Right renal pelvis (tissue), 4 donors: Measurements from ENCODE around the gene EPS15. TPM values are rescaled to one million over a fixed set of nuclear protein-coding genes. Genes with fewer than 3 reads are reported as not detected.
"Not testable (repeated sequence)": the region's sequence is repeated elsewhere in the genome, so short reads cannot be mapped to it uniquely, and the experiment has no call there.

Source experiments
- DNase-seq, 4 donors: peaks; one replicate each; pipeline ENCODE4 v3.0.0-alpha.2; 2013; ENCODE audit warnings: low read depth in 4 of 4, low spot score in 3 of 4, missing footprints in 1 of 4
- polyA plus RNA-seq, 4 donors: library from polyadenylated mRNA; unstranded; fragments of 120-200 nt; gene quantifications; one replicate each; pipeline ENCODE4 v1.2.1, GENCODE V29; 2013; ENCODE audit not compliant: insufficient read length in 4 of 4

EPS15 gene
- polyA plus RNA-seq, 4 donors: 37.5 to 50.8 (median 45.6) TPM

DNA sequence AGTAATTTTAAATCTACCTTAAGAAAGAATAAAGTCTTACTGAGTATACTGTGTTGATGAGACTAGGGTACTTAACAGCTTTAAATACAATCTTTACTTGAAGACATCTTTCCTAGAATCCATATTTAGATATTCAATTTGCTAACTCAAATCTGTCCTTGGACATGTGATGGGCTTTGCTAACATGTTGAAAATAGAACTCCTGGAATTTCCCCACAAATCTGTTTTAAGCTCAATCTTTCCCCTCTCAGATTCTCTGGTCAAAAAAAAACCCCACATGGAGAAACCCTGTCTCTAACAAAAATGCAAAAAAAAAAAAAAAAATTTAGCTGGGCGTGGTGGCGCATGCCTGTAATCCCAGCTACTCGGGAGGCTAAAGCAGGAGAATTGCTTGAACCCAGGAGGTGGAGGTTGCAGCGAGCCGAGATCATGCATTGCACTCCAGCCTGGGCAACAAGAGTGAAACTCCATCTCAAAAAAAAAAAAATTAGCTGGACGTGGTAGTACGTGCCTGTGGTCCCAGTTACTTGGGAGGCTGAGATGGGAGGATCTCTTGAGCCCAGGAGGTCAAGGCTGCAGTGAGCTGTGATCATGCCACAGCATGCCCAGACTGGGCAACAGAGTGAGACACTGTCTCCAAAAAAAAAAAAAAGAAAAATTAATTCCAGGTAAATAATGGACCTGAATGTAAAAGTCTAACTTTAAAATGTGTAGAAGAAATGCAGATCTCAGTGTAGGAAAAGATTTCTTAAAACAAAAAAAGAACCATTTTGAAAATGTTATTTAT, 109.1 kb downstream of the EPS15 start:
- not testable (repeated sequence) for DNase-seq

GRCh38 chr1:51392241-51392640, 126.8 kb downstream of the EPS15 start:
- no peak for DNase-seq

GRCh38 chr1:51390641-51391040, 128.4 kb downstream of the EPS15 start:
- DNase-seq: not testable (repeated sequence)

DNA sequence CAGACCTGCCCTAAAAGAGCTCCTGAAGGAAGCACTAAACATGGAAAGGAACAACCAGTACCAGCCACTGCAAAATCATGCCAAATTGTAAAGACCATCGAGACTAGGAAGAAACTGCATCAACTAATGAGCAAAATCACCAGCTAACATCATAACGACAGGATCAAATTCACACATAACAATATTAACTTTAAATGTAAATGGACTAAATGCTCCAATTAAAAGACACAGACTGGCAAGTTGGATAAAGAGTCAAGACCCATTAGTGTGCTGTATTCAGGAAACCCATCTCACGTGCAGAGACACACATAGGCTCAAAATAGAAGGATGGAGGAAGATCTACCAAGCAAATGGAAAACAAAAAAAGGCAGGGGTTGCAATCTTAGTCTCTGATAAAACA, 131.8 kb downstream of the EPS15 start:
- DNase-seq: not testable (repeated sequence)

- not testable (repeated sequence) for DNase-seq
Observed at GRCh38 chr1:51386259-51386658, 132.8 kb downstream of the EPS15 start.

DNA sequence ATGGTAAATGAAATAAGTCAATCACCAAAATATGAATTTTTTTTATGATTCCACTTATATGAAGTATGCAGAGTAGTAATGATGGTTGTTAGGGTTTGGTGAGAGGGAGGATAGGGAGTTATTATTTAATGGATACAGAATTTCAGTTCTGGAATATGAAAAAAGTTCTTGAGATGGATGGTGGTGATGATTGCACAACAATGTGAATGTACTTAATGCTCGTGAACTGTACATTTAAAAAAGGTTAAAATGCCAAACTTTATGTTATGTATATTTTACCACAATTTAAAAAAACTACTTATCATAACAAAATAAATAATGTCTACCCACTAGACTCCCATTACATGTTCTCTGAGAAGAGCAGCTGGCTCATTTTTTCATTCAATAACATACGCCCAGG, 133.3 kb downstream of the EPS15 start:
- no peak for DNase-seq

GRCh38 chr1:51381964-51382363, 137.1 kb downstream of the EPS15 start:
- no peak for DNase-seq

DNA sequence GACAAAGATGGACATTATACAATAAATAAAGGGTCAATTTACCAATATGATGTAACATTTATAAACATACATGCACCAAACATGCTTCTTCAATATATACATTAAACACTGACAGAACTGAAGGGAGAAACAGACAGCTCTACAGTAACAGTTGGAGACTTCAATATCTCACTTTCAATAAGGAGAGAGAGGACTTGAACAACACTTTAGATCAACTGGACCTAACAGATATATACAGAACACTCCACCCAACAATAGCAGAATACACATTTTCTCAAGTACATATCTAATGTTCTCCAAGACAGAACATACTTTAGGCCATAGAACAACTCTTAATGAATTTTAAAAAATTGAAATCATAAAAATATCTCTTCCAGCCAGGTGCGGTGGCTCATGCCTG, 138.1 kb downstream of the EPS15 start:
- DNase-seq: no peak

- DNase-seq: no peak
Observed at GRCh38 chr1:51378871-51379270, 140.2 kb downstream of the EPS15 start.

- no peak for DNase-seq
Observed at GRCh38 chr1:51373898-51374297, 145.2 kb downstream of the EPS15 start.

GRCh38 chr1:51372561-51372960, 146.5 kb downstream of the EPS15 start:
- DNase-seq: no peak

GRCh38 chr1:51369171-51369570, 149.9 kb downstream of the EPS15 start:
- no peak for DNase-seq

GRCh38 chr1:51365774-51366173, 153.3 kb downstream of the EPS15 start:
- no peak for DNase-seq

GRCh38 chr1:51359879-51360278, 159.2 kb downstream of the EPS15 start:
- DNase-seq: no peak

DNA sequence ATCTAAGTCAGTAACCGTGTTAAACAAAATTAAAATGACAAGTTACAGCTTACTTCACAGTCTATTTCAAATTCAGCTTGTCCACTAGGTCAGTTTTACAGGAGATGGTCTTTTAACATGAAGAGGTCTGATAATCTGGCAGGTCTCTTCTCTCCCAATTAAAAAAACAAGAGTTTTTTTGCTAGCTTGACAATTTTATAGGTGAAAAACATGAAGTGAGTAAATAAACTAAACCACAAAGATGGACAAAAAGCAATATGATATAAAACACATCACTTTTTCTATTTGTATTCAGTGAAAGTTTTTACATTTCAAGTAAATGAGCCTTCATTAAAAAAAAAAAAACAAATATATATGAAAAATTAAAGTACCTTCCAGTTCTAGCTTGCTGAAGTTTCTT, 163.7 kb downstream of the EPS15 start:
- DNase-seq: no peak

DNA sequence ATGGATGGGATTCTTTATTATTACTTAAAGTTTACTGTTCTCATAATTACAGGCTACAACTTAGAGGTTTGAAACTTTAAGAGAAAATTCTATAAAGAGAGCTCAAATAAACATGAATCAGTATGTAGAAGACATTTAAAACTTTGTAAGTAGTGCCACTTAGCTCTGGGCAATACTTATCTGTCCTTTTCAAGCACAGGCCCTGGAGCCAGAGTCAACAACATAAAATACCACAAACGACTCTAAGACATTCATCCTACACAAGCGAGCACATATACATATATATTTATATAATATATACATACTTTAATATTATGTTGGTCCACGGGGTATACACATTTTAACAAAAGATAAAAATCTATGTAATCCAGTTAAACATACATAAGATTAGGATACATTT, 164.7 kb downstream of the EPS15 start:
- DNase-seq: no peak

DNA sequence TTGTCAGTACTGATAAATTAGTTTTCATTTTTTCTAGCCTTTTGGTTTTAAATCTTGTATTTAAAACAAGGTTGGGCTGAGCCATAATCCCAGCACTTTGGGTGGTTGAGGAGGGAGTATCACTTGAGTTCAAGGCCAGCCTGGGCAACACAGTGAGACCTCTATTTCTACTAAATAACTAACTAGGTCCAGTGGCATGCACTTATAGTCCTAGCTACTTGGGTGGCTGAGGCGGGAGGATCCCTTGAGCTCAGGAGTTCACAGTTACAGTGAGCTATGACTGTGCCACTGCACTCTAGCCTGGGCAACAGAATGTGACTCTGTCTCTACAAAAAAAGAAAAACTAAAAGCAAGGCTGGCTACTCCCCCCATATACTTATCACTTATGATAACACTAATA, 167.2 kb downstream of the EPS15 start:
- no peak for DNase-seq

DNA sequence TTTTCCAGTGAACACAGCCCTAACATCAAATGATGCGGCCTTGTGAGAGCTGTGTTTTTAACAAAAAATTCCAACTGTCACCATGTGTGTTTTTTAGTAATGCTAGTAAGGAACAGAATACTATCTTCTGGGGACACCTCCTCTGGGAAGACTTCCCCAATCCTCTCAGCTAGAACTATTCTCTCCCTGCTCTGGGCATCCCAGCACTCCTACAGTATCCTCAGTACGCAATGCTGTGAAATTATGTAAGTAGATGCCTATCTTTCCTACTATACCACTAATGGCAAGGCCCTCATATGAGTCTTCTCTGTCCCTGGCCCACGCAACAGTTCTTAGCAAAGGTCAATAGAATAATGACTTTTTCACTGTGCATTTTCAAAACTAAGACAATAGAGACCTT, 169.2 kb downstream of the EPS15 start:
- DNase-seq: no peak

GRCh38 chr1:51348147-51348527, 170.9 kb downstream of the EPS15 start:
- DNase-seq: no peak

DNA sequence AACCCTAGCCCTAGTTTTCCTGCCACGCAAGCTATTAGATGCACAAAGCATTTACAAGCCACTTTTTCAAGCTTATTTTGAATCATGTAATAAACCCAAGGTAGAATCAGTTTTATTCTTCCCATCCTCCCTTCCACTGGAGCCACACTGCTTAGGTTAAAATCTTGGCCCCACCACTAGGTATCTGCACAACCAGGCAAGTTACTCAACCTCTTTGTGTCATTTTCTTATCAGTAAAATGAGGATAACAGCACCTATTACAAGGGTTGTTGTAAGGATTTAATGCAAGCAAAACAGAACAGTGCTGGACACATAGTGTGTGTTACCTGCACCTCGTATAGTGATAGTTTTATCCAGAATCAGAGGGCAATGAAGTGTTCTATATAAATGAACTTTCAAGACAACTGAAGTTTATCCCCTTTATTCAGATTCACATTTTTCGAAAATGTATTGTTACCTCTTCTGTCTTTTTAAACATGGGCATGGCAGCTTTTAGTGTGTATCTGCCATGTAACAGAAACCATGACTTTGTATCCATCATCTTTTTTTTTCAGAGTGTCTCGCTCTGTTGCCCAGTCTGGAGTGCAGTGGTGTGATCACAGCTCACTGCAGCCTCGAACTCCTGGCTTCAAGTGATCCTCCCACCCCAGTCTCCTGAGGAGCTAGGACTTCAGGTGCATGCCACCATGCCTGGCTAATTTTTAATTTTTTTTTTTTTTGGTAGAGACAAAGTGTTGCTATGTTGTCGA, 171.5 kb downstream of the EPS15 start:
- DNase-seq: no peak

GRCh38 chr1:51346086-51346942, 172.8 kb downstream of the EPS15 start:
- DNase-seq: no peak
